ENCODE results near the gene CAMSAP3.

CAMSAP3 gene

GRCh38 chr19:7635670-7636069, 40.0 kb downstream of the CAMSAP3 start:
- TF ChIP-seq CTCF (IDR thresholded peaks at IDR 0.05; ENCODE audit: low read depth, low read length), result no peak
- no peak overlapping the region for H3K4me3 ChIP-seq (ENCODE audit: low read depth, low read length)

- H3K4me3 ChIP-seq (ENCODE audit: low read depth, low read length), result no peak overlapping the region
- TF ChIP-seq CTCF (IDR thresholded peaks at IDR 0.05; ENCODE audit: low read depth, low read length), result no peak
Observed at GRCh38 chr19:7636317-7636690, 40.6 kb downstream of the CAMSAP3 start.

- peak within 1 kb of the TSS; percentile 6; the same call in 1 of the 2 replicates for H3K4me3 ChIP-seq (ENCODE audit: low read depth, low read length)
Observed at GRCh38 chr19:7636691-7637373, 41.2 kb downstream of the CAMSAP3 start, which contains the start of gene STXBP2. Gene STXBP2 (plus strand): TSS chr19:7637110. CDS start chr19:7637150, 40 bp downstream.

DNA sequence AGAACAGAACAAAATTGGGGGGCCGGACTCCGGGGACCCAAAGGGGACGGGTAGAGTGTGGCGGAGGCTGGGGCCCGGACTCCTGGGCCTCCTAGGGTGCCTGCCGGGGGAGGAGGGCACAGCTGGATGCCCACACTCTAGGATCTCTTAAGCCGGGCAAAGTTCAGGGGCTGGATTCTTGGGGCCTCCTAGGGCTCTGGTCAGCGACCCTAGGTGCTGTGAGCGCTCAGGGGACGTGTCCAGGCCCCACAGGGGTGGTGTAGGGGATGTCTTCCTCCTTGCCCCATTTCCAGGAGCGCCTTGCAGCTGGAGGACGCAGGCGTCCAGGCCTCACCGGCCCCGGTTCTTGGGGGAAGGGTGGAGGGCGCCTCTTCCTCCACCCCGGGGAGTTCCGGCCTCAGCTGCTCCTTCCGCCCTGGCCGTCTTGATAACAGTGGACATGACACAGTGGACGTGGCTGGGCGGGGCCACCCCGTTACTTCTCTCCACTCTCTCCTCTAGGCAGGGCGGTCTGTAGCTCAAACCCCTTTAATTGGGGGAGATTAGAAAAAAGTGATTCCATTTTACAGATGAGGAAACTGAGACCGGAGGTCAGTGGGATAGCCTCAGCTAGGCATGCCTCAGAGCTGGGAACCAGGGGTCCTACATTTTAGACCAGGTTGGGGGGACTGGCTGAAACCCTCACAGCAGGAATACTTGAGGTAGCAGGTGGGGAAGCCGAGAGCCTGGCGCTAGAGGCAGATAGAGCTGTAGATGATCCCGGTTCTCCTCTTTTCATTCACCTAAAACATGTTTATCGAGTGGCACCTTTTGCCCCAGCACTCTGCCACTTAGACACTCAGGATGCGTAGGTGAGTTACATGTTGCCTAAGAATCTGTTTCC, 42.0 kb downstream of the CAMSAP3 start:
- TF ChIP-seq CTCF (IDR thresholded peaks at IDR 0.05; ENCODE audit: low read depth, low read length), result no peak
- H3K4me3 ChIP-seq (ENCODE audit: low read depth, low read length), result peak overlapping the region; percentile 6; the same call in 1 of the 2 replicates

More at GRCh38 chr19:7636691-7637373, 41.2 kb downstream of the CAMSAP3 start, which contains the start of gene STXBP2:
- TF ChIP-seq CTCF (IDR thresholded peaks at IDR 0.05; ENCODE audit: low read depth, low read length), result no peak

- TF ChIP-seq CTCF (IDR thresholded peaks at IDR 0.05; ENCODE audit: low read depth, low read length), result no peak
Observed at GRCh38 chr19:7638802-7639465, 43.3 kb downstream of the CAMSAP3 start.

GRCh38 chr19:7639863-7640348, 44.2 kb downstream of the CAMSAP3 start:
- no peak overlapping the region for H3K4me3 ChIP-seq (ENCODE audit: low read depth, low read length)
- TF ChIP-seq CTCF (IDR thresholded peaks at IDR 0.05; ENCODE audit: low read depth, low read length), result no peak

More at GRCh38 chr19:7638802-7639465, 43.3 kb downstream of the CAMSAP3 start:
- H3K4me3 ChIP-seq (ENCODE audit: low read depth, low read length), result no peak overlapping the region

Measured in WI38 (cell line).